Smooth muscle cell (in vitro differentiated cells): ENCODE data around the gene RNGTT. TPM values are rescaled to one million over a fixed set of nuclear protein-coding genes. Genes with fewer than 3 reads are reported as not detected.

Source experiments
- DNase-seq: peaks from one replicate; lab custom pipeline; 2025; ENCODE audit not compliant: unreplicated experiment; lab: John Stamatoyannopoulos, UW
- H2AFZ ChIP-seq: fragments of 200-600 bp; sonication (generic); 2 replicates; pipeline ENCODE4 v1.6.0; 2016; ENCODE audit warnings: antibody characterized with exemption, low read depth, mild to moderate bottlenecking
- H3F3A ChIP-seq: fragments of 200-600 bp; sonication (generic); 2 replicates; pipeline ENCODE4 v1.6.0; 2017; ENCODE audit warnings: antibody characterized with exemption, low read depth
- H3K27ac ChIP-seq: fragments of 200-600 bp; sonication (generic); 2 replicates; pipeline ENCODE4 v1.5.1; 2016; ENCODE audit warnings: low read depth, mild to moderate bottlenecking
- H3K27me3 ChIP-seq: fragments of 200-600 bp; sonication (generic); 2 replicates; pipeline ENCODE4 v1.6.1; 2016; ENCODE audit warnings: low read depth, mild to moderate bottlenecking
- H3K36me3 ChIP-seq: fragments of 200-600 bp; sonication (generic); 2 replicates; pipeline ENCODE4 v1.5.1; 2016; ENCODE audit warnings: low read depth
- H3K4me1 ChIP-seq: fragments of 200-600 bp; sonication (generic); 2 replicates; pipeline ENCODE4 v1.5.1; 2016; ENCODE audit warnings: low read depth
- H3K4me2 ChIP-seq: fragments of 200-600 bp; sonication (generic); 2 replicates; pipeline ENCODE4 v1.6.0; 2016; ENCODE audit warnings: mild to moderate bottlenecking
- H3K4me3 ChIP-seq: fragments of 200-600 bp; sonication (generic); 2 replicates; pipeline ENCODE4 v1.5.1; 2016; ENCODE audit warnings: mild to moderate bottlenecking
- H3K79me2 ChIP-seq: fragments of 200-600 bp; sonication (generic); 2 replicates; pipeline ENCODE4 v1.6.0; 2016; ENCODE audit warnings: low read depth, mild to moderate bottlenecking
- H3K9ac ChIP-seq: fragments of 200-600 bp; sonication (generic); 2 replicates; pipeline ENCODE4 v1.6.0; 2016; ENCODE audit warnings: low read depth
- H3K9me3 ChIP-seq: fragments of 200-600 bp; sonication (generic); replicated peaks from 2 replicates; pipeline ENCODE4 v1.5.1; 2016; ENCODE audit warnings: low read depth
- H4K20me1 ChIP-seq: fragments of 200-600 bp; sonication (generic); 2 replicates; pipeline ENCODE4 v1.6.0; 2016; ENCODE audit warnings: low read depth
- CTCF ChIP-seq: fragments of 200-600 bp; sonication (generic); IDR thresholded peaks from 2 replicates; pipeline ENCODE4 v1.5.1; 2017; ENCODE audit warnings: borderline replicate concordance, mild to moderate bottlenecking, antibody characterized with exemption; ENCODE audit not compliant: insufficient read depth, poor library complexity, severe bottlenecking
- WGBS: methylation state at CpG from one replicate; pipeline ENCODE4 v1.1.7; 2016; ENCODE audit warnings: low lambda C conversion rate; 5-methylcytosine and 5-hydroxymethylcytosine counted together
- polyA plus RNA-seq: library from polyadenylated mRNA; unstranded; fragments of >200 nt; fragmentation: Nextera tagmentation; extraction: Ambion mirVana; gene quantifications from 2 replicates; pipeline ENCODE4 v1.2.1, GENCODE V29; 2016
- total RNA-seq: library from RNA; depleted of rRNA; stranded (reverse); fragments of >200 nt; gene quantifications from 2 replicates; pipeline ENCODE4 v1.2.3, GENCODE V29; 2014

Gene RNGTT
- total and polyA plus RNA-seq, 2 experiments from 2014 or later: 7.5 to 22.7 TPM

- Histone ChIP-seq H3K27ac (no peak overlapping the region), H3K4me1 (no peaks in the 10 kb centered on the region), H2AFZ (no peak overlapping the region), H3K4me2 (no peak overlapping the region), H3K36me3 (no peaks in the 10 kb centered on the region), H4K20me1 (no peaks in the 10 kb centered on the region), H3K9me3 (no peaks in the 10 kb centered on the region), H3K79me2 (no peaks in the 10 kb centered on the region), H3K4me3 (no peak overlapping the region), H3K27me3 (no peaks in the 10 kb centered on the region), H3K9ac (no peak overlapping the region), H3F3A (no peaks in the 10 kb centered on the region)
- 88% methylated on average over 10 of the region's 10 CpGs for WGBS
- TF ChIP-seq CTCF: no peak
- DNase-seq: no peak
These were observed 378.7 kb downstream of the RNGTT start for GRCh38 chr6:88584581-88585275.

DNA sequence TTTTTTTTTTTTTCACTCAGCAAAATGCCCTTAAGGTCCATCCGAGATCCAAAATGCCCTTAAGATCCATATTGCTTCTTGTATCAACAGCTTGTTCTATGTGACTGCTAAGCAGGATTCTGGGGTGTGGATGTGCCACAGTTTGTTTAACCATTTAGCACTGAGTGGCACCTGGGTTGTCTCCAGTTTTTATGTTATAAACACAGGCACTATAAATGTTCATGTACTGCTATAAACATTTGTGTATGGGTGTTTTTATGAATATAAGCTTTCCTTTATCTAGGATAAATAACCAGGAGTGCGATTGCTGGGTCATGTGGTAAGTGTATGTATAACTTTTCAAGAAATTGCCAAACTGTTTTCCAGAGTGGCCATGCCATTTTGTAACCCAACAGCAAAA is 386.0 kb downstream of the RNGTT start:
- Histone ChIP-seq H3K9me3 (no peaks in the 10 kb centered on the region), H3K79me2 (no peaks in the 10 kb centered on the region), H3K9ac (no peak overlapping the region), H2AFZ (no peak overlapping the region), H3K27me3 (no peaks in the 10 kb centered on the region), H3K4me1 (peaks cover 12% of the 10 kb centered on the region), H3K27ac (no peak overlapping the region), H4K20me1 (no peaks in the 10 kb centered on the region), H3K36me3 (no peaks in the 10 kb centered on the region), H3K4me2 (no peak overlapping the region), H3F3A (no peaks in the 10 kb centered on the region), H3K4me3 (no peak overlapping the region)
- 97% methylated on average over 2 of the region's 2 CpGs for WGBS
- no peak for TF ChIP-seq CTCF
- no peak for DNase-seq

DNA sequence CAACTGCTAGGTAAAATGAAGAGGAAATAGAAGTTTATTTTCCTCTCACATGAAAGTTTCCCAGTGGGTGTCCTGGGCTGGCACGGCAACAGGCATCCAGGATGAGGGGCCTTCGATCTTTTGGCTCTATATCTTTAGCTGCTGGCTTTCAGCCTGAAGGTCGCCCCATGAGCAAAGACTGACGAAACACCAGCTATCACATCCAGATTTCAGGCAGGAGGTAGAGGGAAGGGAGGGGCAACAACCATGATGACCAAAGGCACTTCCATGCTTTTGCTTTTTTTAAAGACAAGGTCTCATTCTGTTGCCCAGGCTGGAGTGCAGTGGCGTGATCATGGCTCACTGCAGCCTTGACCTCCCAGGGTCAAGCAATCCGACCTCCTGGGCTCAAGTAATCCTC is 387.9 kb downstream of the RNGTT start:
- Histone ChIP-seq H4K20me1 (no peaks in the 10 kb centered on the region), H3K36me3 (no peaks in the 10 kb centered on the region), H3K27me3 (no peaks in the 10 kb centered on the region), H3K79me2 (no peaks in the 10 kb centered on the region), H3K4me3 (no peak overlapping the region), H3K9ac (no peak overlapping the region), H2AFZ (no peak overlapping the region), H3K4me1 (peaks cover 12% of the 10 kb centered on the region), H3K9me3 (no peaks in the 10 kb centered on the region), H3K27ac (no peak overlapping the region), H3K4me2 (no peak overlapping the region), H3F3A (no peaks in the 10 kb centered on the region)
- WGBS: 79% methylated on average over 6 of the region's 6 CpGs
- TF ChIP-seq CTCF: no peak
- DNase-seq: no peak

GRCh38 chr6:88574651-88575050 is 388.8 kb downstream of the RNGTT start:
- Histone ChIP-seq H3K9me3 (no peaks in the 10 kb centered on the region), H3K79me2 (no peaks in the 10 kb centered on the region), H3K9ac (no peak overlapping the region), H3K27me3 (no peaks in the 10 kb centered on the region), H3K4me3 (no peak overlapping the region), H3K27ac (no peak overlapping the region), H4K20me1 (no peaks in the 10 kb centered on the region), H3K36me3 (no peaks in the 10 kb centered on the region), H3K4me1 (peaks cover 12% of the 10 kb centered on the region), H3F3A (no peaks in the 10 kb centered on the region), H3K4me2 (no peak overlapping the region), H2AFZ (no peak overlapping the region)
- no peak for TF ChIP-seq CTCF
- DNase-seq: no peak
- WGBS: 87% methylated on average over 5 of the region's 5 CpGs
